ENCODE measurements around the gene CNGA3. TPM values are rescaled to one million over a fixed set of nuclear protein-coding genes. Genes with fewer than 3 reads are reported as not detected.

The CNGA3 gene
- total and polyA plus RNA-seq, 2 of the 4 experiments (the other 2 are of a cell fraction) = under 0.01 TPM; not detected in 1

- no peaks in the 10 kb centered on the region for H3K36me3 ChIP-seq (ENCODE audit: control insufficient read depth, insufficient read depth, low read length)
- H3K27ac ChIP-seq (ENCODE audit: insufficient read depth, low read length) = no peak overlapping the region
- no peak overlapping the region for H3K4ac ChIP-seq (ENCODE audit: low read depth, low read length)
- no peaks in the 10 kb centered on the region for H3K9me1 ChIP-seq (ENCODE audit: insufficient read depth, low read length)
- 100% methylated on average over 1 of the region's 5 CpGs; no CpG with 5 or more reads in 1 of the 2 experiments for WGBS, 2 experiments (ENCODE audit: extremely low coverage in 2 of 2, insufficient read length in 1 of 2)
- no peak overlapping the region for H2AK9ac ChIP-seq (replicated peaks; ENCODE audit: low read depth, low read length, poor library complexity)
- no peak overlapping the region for H3K56ac ChIP-seq (ENCODE audit: extremely low read depth, insufficient read depth, low read length)
- H3K18ac ChIP-seq (ENCODE audit: low read depth, low read length) = no peak overlapping the region
- DNase-seq (no peak), ATAC-seq (ENCODE audit: low read depth) (no peak)
- no peak overlapping the region for H3K23ac ChIP-seq (ENCODE audit: low read depth, low read length)
- dilution Hi-C loops (cut with HindIII; ENCODE audit: low sequenced_read_pairs, unreplicated experiment) (no loop called here), in situ Hi-C loops (cut with MboI; ENCODE audit: low sequenced_read_pairs) (no loop called here), intact Hi-C loops (cut with micrococcal nuclease) (no loop called here)
- no peak overlapping the region for H3K4me3 ChIP-seq (ENCODE audit: insufficient read depth, low read depth, low read length)
- no peaks in the 10 kb centered on the region for H4K20me1 ChIP-seq (ENCODE audit: insufficient read depth, low read length)
- BruUV-seq (replicated peaks) = no TSS peak
- no peak overlapping the region for H2BK15ac ChIP-seq (ENCODE audit: low read depth, low read length)
- no peaks in the 10 kb centered on the region for H3K9me3 ChIP-seq (ENCODE audit: control insufficient read depth, insufficient read depth, low read length)
- H4K5ac ChIP-seq (ENCODE audit: low read depth, low read length) = no peak overlapping the region
- H3K9ac ChIP-seq (ENCODE audit: low read depth, low read length) = no peak overlapping the region
- no peaks in the 10 kb centered on the region for H3K4me1 ChIP-seq (ENCODE audit: control insufficient read depth, insufficient read depth, low read length)
- no peak overlapping the region for H3K4me2 ChIP-seq (ENCODE audit: low read depth, low read length)
- CTCF ChIA-PET = interaction anchor here (0.6 to 1.4 kb wide), 2 partner anchors 8 to 19 kb away, joined by 4 read pairs; no protein-coding TSS in a partner anchor
- TF ChIP-seq CTCF (conservative IDR thresholded peaks at IDR 0.05; ENCODE audit: low read depth, low read length) (no peak), SMC3 (IDR thresholded peaks at IDR 0.05; ENCODE audit: low read depth, low read length) (no peak), CEBPB (IDR thresholded peaks at IDR 0.05; ENCODE audit: low read depth, low read length) (no peak), RFX5 (IDR thresholded peaks at IDR 0.05; ENCODE audit: low read depth, low read length) (no peak), NFE2L2 (IDR thresholded peaks at IDR 0.05; ENCODE audit: low read depth, low read length) (no peak), MAZ (IDR thresholded peaks at IDR 0.05; ENCODE audit: borderline replicate concordance, low read depth, low read length) (no peak), MXI1 (IDR thresholded peaks at IDR 0.05; ENCODE audit: borderline replicate concordance, low read depth, low read length) (no peak), FOS (IDR thresholded peaks at IDR 0.05; ENCODE audit: low read depth, low read length) (no peak)
- peaks cover 27% of the 10 kb centered on the region for H3K27me3 ChIP-seq (ENCODE audit: control insufficient read depth, insufficient read depth, low read length)
- no peak overlapping the region for H2BK5ac ChIP-seq (ENCODE audit: low read depth, low read length, poor library complexity, severe bottlenecking)
- H2AFZ ChIP-seq (replicated peaks; ENCODE audit: low read length, poor library complexity) = no peak overlapping the region
- POLR2A ChIA-PET (ENCODE audit: unreplicated experiment) = no interaction called here
- H2BK20ac ChIP-seq (ENCODE audit: low read depth, low read length) = no peak overlapping the region
- no peak overlapping the region for H4K91ac ChIP-seq (ENCODE audit: insufficient read depth, low read depth, low read length)
- H2AK5ac ChIP-seq (ENCODE audit: low read depth, low read length) = no peak overlapping the region
- H3K79me1 ChIP-seq (ENCODE audit: low read depth in 1 of 2, low read length in 2 of 2) = no peaks in the 10 kb centered on the region
- no peak overlapping the region for H2BK120ac ChIP-seq (ENCODE audit: low read depth, low read length)
- H3K14ac ChIP-seq (replicated peaks; ENCODE audit: low read depth, low read length) = no peak overlapping the region
- H4K8ac ChIP-seq (ENCODE audit: low read depth in 2 of 2, low read length in 2 of 2) = no peak overlapping the region
Measured at GRCh38 chr2:98393354-98393753, 47.1 kb downstream of the CNGA3 start.

All from IMR-90 (cell line).